ENCODE data around the gene AMBRA1.

DNA sequence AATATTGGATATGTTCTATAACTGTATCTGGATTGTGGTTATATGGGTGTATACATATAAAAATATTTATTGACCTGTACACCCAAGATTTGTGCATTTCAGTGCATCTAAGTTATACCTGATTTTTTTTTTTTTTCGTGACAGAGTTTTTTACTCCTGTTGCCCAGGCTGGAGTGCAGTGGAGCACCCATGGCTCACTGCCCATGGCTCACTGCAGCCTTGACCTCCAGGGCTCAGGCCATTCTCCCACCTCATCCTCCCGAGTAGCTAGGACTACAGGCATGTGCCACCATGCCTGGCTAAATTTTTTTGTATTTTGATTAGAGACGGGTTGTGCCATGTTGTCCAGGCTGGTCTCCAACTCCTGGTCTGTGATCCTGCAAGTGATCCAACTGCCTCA is 47.8 kb upstream of the AMBRA1 start:
- TF ChIP-seq POLR2AphosphoS5 (IDR thresholded peaks at IDR 0.05; ENCODE audit: low read depth) (no peak), SPI1 (IDR thresholded peaks at IDR 0.05; ENCODE audit: borderline replicate concordance, low read depth) (no peak)
- TF ChIP-seq, protein P1, sequence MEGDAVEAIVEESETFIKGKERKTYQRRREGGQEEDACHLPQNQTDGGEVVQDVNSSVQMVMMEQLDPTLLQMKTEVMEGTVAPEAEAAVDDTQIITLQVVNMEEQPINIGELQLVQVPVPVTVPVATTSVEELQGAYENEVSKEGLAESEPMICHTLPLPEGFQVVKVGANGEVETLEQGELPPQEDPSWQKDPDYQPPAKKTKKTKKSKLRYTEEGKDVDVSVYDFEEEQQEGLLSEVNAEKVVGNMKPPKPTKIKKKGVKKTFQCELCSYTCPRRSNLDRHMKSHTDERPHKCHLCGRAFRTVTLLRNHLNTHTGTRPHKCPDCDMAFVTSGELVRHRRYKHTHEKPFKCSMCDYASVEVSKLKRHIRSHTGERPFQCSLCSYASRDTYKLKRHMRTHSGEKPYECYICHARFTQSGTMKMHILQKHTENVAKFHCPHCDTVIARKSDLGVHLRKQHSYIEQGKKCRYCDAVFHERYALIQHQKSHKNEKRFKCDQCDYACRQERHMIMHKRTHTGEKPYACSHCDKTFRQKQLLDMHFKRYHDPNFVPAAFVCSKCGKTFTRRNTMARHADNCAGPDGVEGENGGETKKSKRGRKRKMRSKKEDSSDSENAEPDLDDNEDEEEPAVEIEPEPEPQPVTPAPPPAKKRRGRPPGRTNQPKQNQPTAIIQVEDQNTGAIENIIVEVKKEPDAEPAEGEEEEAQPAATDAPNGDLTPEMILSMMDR (IDR thresholded peaks at IDR 0.05; ENCODE audit: insufficient read depth, low read length), result no peak
- TF ChIP-seq, protein P2, sequence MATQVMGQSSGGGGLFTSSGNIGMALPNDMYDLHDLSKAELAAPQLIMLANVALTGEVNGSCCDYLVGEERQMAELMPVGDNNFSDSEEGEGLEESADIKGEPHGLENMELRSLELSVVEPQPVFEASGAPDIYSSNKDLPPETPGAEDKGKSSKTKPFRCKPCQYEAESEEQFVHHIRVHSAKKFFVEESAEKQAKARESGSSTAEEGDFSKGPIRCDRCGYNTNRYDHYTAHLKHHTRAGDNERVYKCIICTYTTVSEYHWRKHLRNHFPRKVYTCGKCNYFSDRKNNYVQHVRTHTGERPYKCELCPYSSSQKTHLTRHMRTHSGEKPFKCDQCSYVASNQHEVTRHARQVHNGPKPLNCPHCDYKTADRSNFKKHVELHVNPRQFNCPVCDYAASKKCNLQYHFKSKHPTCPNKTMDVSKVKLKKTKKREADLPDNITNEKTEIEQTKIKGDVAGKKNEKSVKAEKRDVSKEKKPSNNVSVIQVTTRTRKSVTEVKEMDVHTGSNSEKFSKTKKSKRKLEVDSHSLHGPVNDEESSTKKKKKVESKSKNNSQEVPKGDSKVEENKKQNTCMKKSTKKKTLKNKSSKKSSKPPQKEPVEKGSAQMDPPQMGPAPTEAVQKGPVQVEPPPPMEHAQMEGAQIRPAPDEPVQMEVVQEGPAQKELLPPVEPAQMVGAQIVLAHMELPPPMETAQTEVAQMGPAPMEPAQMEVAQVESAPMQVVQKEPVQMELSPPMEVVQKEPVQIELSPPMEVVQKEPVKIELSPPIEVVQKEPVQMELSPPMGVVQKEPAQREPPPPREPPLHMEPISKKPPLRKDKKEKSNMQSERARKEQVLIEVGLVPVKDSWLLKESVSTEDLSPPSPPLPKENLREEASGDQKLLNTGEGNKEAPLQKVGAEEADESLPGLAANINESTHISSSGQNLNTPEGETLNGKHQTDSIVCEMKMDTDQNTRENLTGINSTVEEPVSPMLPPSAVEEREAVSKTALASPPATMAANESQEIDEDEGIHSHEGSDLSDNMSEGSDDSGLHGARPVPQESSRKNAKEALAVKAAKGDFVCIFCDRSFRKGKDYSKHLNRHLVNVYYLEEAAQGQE (IDR thresholded peaks at IDR 0.05; ENCODE audit: insufficient replicate concordance, low read depth), result no peak
